Measurements from ENCODE around the gene DUT. TPM values are rescaled to one million over a fixed set of nuclear protein-coding genes. Genes with fewer than 3 reads are reported as not detected.

DUT gene
- polyA plus RNA-seq, 3 donors, result 43.8 to 71.9 (median 62.3) TPM

- no peak overlapping the region for H3K27ac ChIP-seq (ENCODE audit: low read depth in 1 of 2, low read length in 2 of 2)
- H3K36me3 Mint-ChIP-seq, result no peaks in the 10 kb centered on the region
- peaks cover 0 to 2% (median 0%) of the 10 kb centered on the region in 3 donors for H3K27me3 Mint-ChIP-seq (ENCODE audit: low read depth in 3 of 3)
- WGBS (ENCODE audit: insufficient coverage), result 100% methylated on average over 3 of the region's 4 CpGs
- no peaks in the 10 kb centered on the region for H3K9me3 ChIP-seq (replicated peaks in 1 of 2; ENCODE audit: control insufficient read depth in 1 of 2, insufficient read depth in 1 of 2, low read length in 2 of 2)
- H3K4me1 Mint-ChIP-seq, result peaks cover 10% of the 10 kb centered on the region
- H3K4me3 ChIP-seq (replicated peaks in 1 of 3; ENCODE audit: low read depth in 2 of 3, low read length in 3 of 3), result no peak overlapping the region
- H2AFZ ChIP-seq (ENCODE audit: insufficient read depth, low read depth, low read length, poor library complexity, severe bottlenecking), result no peak overlapping the region
- DNase-seq, result no peak
- no peak overlapping the region for H3K9ac ChIP-seq (ENCODE audit: insufficient read depth, low read length, poor library complexity, severe bottlenecking)
- H3K27ac Mint-ChIP-seq, result no peak overlapping the region
- H3K9me3 Mint-ChIP-seq, result peaks cover 0 to 3% (median 0%) of the 10 kb centered on the region in 7 donors
- TF ChIP-seq CTCF (IDR thresholded peaks at IDR 0.05), result no peak
- no peak overlapping the region for H3K4me2 ChIP-seq (replicated peaks; ENCODE audit: extremely low read depth, low read length, poor library complexity, severe bottlenecking)
- H4K20me1 ChIP-seq (ENCODE audit: insufficient read depth, low read length), result no peaks in the 10 kb centered on the region
- peaks cover 0 to 2% of the 10 kb centered on the region in 2 donors for H3K27me3 ChIP-seq (ENCODE audit: control insufficient read depth in 2 of 2, insufficient read depth in 2 of 2, low read length in 2 of 2)
- H3K4me1 ChIP-seq (ENCODE audit: control insufficient read depth in 1 of 2, insufficient read depth in 2 of 2, low read length in 2 of 2), result no peaks in the 10 kb centered on the region
- no peaks in the 10 kb centered on the region for H3K79me2 ChIP-seq (ENCODE audit: insufficient read depth, low read length)
- H3K36me3 ChIP-seq (replicated peaks in 1 of 2; ENCODE audit: control insufficient read depth in 1 of 2, insufficient read depth in 2 of 2, low read length in 2 of 2), result no peaks in the 10 kb centered on the region
- intact Hi-C loops (cut with micrococcal nuclease), result no loop called here
- no peak overlapping the region for H3K4me3 Mint-ChIP-seq
Measured at GRCh38 chr15:48366584-48367312, 35.5 kb downstream of the DUT start.

- Histone ChIP-seq H3K27me3 (ENCODE audit: control insufficient read depth in 2 of 2, insufficient read depth in 2 of 2, low read length in 2 of 2) (peaks cover 0 to 2% of the 10 kb centered on the region in 2 donors), H3K4me1 (ENCODE audit: control insufficient read depth in 1 of 2, insufficient read depth in 2 of 2, low read length in 2 of 2) (no peaks in the 10 kb centered on the region), H3K27ac (ENCODE audit: low read depth in 1 of 2, low read length in 2 of 2) (no peak overlapping the region), H3K79me2 (ENCODE audit: insufficient read depth, low read length) (no peaks in the 10 kb centered on the region), H3K36me3 (replicated peaks in 1 of 2; ENCODE audit: control insufficient read depth in 1 of 2, insufficient read depth in 2 of 2, low read length in 2 of 2) (no peaks in the 10 kb centered on the region), H3K4me2 (replicated peaks; ENCODE audit: extremely low read depth, low read length, poor library complexity, severe bottlenecking) (no peak overlapping the region), H3K9ac (ENCODE audit: insufficient read depth, low read length, poor library complexity, severe bottlenecking) (no peak overlapping the region), H3K9me3 (replicated peaks in 1 of 2; ENCODE audit: control insufficient read depth in 1 of 2, insufficient read depth in 1 of 2, low read length in 2 of 2) (no peaks in the 10 kb centered on the region), H2AFZ (ENCODE audit: insufficient read depth, low read depth, low read length, poor library complexity, severe bottlenecking) (no peak overlapping the region), H3K4me3 (replicated peaks in 1 of 3; ENCODE audit: low read depth in 2 of 3, low read length in 3 of 3) (no peak overlapping the region), H4K20me1 (ENCODE audit: insufficient read depth, low read length) (no peaks in the 10 kb centered on the region)
- Mint-ChIP-seq H3K4me1 (peaks cover 8% of the 10 kb centered on the region), H3K27ac (no peak overlapping the region), H3K36me3 (no peaks in the 10 kb centered on the region), H3K4me3 (no peak overlapping the region), H3K27me3 (ENCODE audit: low read depth in 3 of 3) (peaks cover 0 to 2% (median 0%) of the 10 kb centered on the region in 3 donors), H3K9me3 (no peaks in the 10 kb centered on the region)
- no peak for DNase-seq
- intact Hi-C loops (cut with micrococcal nuclease), result no loop called here
- TF ChIP-seq CTCF (IDR thresholded peaks at IDR 0.05), result no peak
- 88% methylated on average over 1 of the region's 3 CpGs for WGBS (ENCODE audit: insufficient coverage)
Measured at GRCh38 chr15:48367483-48367882, 36.3 kb downstream of the DUT start.
